Tibial nerve (tissue), 4 donors: ENCODE measurements around the gene TECPR2. TPM values are rescaled to one million over a fixed set of nuclear protein-coding genes. Genes with fewer than 3 reads are reported as not detected.

ENCODE experiments used
- DNase-seq, 2 donors: peaks; one replicate each; pipeline ENCODE4 v3.0.0-alpha.2; 2019; ENCODE audit warnings: low spot score in 2 of 2
- H3K27ac ChIP-seq, 4 donors: fragments of 200-600 bp; sonication (generic) in 3 of 4; one replicate each; pipeline ENCODE4 v1.5.1; 2017 to 2019; ENCODE audit warnings: mild to moderate bottlenecking in 1 of 4
- H3K27me3 ChIP-seq, 2 donors: fragments of 200-600 bp; sonication (generic) in 1 of 2; one replicate each; pipeline versions ENCODE4 v1.5.1 to v1.6.0; 2017 to 2019
- H3K36me3 ChIP-seq, 3 donors: fragments of 200-600 bp; sonication (generic); one replicate each; pipeline ENCODE4 v1.5.1; 2018 to 2019
- H3K4me1 ChIP-seq, 4 donors: fragments of 200-600 bp; sonication (generic) in 3 of 4; one replicate each; pipeline ENCODE4 v1.5.1; 2017 to 2019
- H3K4me3 ChIP-seq, 4 donors: fragments of 200-600 bp; sonication (generic) in 3 of 4; one replicate each; pipeline ENCODE4 v1.5.1; 2017 to 2019; ENCODE audit warnings: mild to moderate bottlenecking in 1 of 4, moderate library complexity in 1 of 4
- H3K9me3 ChIP-seq, 4 donors: fragments of 200-600 bp; sonication (generic) in 3 of 4; one replicate each; pipeline ENCODE4 v1.5.1; 2017 to 2019
- EP300 ChIP-seq, 2 donors: sonication (generic); formaldehyde crosslinking; IDR thresholded peaks; one replicate each; pipeline ENCODE4 v1.6.1; 2017; ENCODE audit warnings: antibody characterized with exemption in 2 of 2, mild to moderate bottlenecking in 1 of 2
- POLR2A ChIP-seq, 2 donors: fragments of 450-650 bp; IDR thresholded peaks; one replicate each; pipeline ENCODE4 v1.6.1; 2017; ENCODE audit warnings: antibody characterized with exemption in 2 of 2, mild to moderate bottlenecking in 2 of 2, moderate library complexity in 2 of 2
- WGBS, 2 donors: methylation state at CpG; one replicate each; pipeline ENCODE4 v1.1.5; 2018; 5-methylcytosine and 5-hydroxymethylcytosine counted together
- total RNA-seq, 4 donors: library from RNA; depleted of rRNA; stranded (reverse); fragments of >200 nt; gene quantifications; one replicate each; pipeline ENCODE4 v1.1.0, GENCODE V29; 2016
- TF ChIP-seq, protein P1 (sequence below), 5 experiments: fragments of 200-600 bp in 3 of 5; fragments of 450-650 bp in 2 of 5; sonication (generic) in 3 of 5; IDR thresholded peaks; one replicate each; pipeline ENCODE4 v1.5.1; 2016 to 2019; ENCODE audit warnings: antibody characterized with exemption in 5 of 5, mild to moderate bottlenecking in 3 of 5, moderate library complexity in 2 of 5

The TECPR2 gene
- total RNA-seq, 4 donors from 2014 or later, result 21.2 to 77.7 (median 32.8) TPM

DNA sequence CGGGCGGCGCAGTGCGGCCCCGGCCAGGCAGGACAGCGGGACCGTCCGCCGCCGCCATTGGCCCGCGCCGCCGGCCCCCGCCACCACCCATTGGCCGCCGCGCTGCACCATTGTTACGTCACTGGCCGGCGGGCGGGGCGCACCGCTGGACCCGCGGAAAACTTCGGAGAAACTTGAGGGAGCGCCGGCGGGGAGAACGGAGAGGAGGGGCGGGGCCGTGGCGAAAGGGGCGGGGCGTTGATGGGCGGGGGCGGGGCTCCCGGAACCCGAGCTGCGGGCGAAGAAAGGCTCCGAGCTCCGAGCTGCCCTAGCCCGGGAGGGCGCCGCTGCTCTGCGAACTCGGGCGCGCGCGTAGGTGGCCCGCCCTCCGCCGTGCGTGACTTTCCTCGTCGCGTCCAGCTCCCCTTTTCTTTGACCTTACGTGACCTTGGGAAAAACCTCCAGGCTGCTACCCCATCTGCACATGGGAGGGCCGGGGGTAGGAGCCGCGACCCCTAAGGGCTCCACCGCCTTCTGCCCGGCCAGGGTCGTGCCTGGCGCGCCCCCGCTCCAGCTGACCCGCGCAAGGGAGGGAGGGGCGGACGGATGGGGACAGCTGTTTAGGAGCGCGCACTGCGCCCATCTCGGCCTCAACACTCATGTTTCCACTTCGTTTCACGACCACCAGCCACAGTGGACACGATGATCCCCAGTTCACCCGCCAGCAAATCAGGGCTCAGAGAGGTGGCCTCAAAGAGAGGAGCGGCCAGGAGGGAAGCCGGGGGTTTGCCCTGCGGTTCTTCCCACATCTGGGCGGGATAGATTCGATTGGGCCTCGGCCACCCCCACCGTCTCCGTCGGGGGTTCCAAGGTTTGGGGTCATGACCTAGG lies 147.2 kb downstream of the TECPR2 start, which contains the start of gene ANKRD9:
ANKRD9 (minus strand) TSS at position 31 of the 870 bp plus-strand sequence. CDS start 1,887 bp downstream, outside the sequence.
- WGBS, 2 donors, result 4 to 5% methylated on average over 53 of the region's 91 CpGs

DNA sequence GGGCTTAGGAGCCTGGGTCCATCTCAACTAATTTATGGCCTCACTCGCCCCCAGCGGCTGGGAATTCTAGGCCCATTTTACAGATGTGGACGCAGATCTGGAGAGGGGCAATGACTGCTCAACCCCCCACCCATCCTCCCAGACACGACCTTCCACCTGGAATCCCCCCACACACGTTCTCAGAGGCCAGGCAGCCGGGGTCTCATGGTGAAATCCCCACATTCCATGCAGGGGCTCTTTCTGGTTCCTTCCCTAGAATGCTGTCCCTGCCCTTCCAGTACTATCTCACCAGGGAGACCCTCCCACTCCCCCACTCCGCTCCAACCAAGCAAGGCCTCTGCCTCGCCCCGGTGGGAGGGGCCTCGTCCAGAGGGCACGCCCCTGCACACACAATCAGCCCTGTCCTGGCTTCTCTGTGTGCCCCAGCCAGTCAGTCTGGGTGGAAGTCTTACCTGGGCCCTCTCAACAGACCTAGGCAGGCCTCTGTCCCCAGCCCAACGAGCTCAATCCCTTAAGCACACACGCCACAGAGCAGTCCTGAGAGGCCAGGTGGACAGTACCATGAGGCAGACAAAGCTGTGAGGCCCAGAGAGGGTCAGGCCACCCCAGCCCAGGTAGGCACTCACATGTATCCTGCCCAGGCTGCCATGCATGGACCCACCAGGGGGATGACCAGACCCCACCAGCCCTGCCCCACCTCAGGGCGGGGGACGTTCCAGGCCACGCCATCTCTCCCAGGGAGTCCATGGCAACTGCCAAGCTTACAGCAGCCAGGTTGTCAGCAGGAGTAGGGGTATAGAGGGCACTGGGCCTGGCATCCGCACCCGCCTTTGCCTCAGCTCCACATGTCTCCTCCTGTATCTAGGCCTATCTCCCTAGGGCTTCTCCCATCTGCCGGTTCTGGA lies 148.1 kb downstream of the TECPR2 start:
- WGBS, 2 donors, result 53 to 61% methylated on average over 11 to 19 of the region's 19 CpGs
- Histone ChIP-seq H3K4me1 (peaks cover 0 to 29% (median 8%) of the 10 kb centered on the region in 4 donors), H3K36me3 (peaks cover 0 to 18% (median 0%) of the 10 kb centered on the region in 3 donors), H3K9me3 (no peaks in the 10 kb centered on the region), H3K4me3 (peak overlapping the region in 3 of 4 donors; percentile 68 to 79 (median 76)), H3K27ac (peak overlapping the region in 3 of 4 donors; percentile 79 to 89 (median 81)), H3K27me3 (no peaks in the 10 kb centered on the region)
- TF ChIP-seq EP300 (IDR thresholded peaks at IDR 0.05) (no peak), POLR2A (IDR thresholded peaks at IDR 0.05) (no peak)
- TF ChIP-seq, protein P1, sequence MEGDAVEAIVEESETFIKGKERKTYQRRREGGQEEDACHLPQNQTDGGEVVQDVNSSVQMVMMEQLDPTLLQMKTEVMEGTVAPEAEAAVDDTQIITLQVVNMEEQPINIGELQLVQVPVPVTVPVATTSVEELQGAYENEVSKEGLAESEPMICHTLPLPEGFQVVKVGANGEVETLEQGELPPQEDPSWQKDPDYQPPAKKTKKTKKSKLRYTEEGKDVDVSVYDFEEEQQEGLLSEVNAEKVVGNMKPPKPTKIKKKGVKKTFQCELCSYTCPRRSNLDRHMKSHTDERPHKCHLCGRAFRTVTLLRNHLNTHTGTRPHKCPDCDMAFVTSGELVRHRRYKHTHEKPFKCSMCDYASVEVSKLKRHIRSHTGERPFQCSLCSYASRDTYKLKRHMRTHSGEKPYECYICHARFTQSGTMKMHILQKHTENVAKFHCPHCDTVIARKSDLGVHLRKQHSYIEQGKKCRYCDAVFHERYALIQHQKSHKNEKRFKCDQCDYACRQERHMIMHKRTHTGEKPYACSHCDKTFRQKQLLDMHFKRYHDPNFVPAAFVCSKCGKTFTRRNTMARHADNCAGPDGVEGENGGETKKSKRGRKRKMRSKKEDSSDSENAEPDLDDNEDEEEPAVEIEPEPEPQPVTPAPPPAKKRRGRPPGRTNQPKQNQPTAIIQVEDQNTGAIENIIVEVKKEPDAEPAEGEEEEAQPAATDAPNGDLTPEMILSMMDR (IDR thresholded peaks at IDR 0.05), result no peak
- DNase-seq, result no peak

More for the DNA sequence above, 147.2 kb downstream of the TECPR2 start, which contains the start of gene ANKRD9:
- peak; percentile 92 to 93 for DNase-seq
- Histone ChIP-seq H3K27ac (peak within 1 kb of the TSS; percentile 76 to 89 (median 86)), H3K9me3 (no peaks in the 10 kb centered on the region), H3K4me1 (peaks cover 0 to 29% (median 8%) of the 10 kb centered on the region in 4 donors), H3K27me3 (no peaks in the 10 kb centered on the region), H3K4me3 (peak within 1 kb of the TSS; percentile 38 to 79 (median 72)), H3K36me3 (peaks cover 0 to 18% (median 0%) of the 10 kb centered on the region in 3 donors)
- TF ChIP-seq EP300 (IDR thresholded peaks at IDR 0.05) (peak in 1 of 2 donors; percentile 65), POLR2A (IDR thresholded peaks at IDR 0.05) (peak in 1 of 2 donors; percentile 40)
- TF ChIP-seq, protein P1 (IDR thresholded peaks at IDR 0.05), result no peak

DNA sequence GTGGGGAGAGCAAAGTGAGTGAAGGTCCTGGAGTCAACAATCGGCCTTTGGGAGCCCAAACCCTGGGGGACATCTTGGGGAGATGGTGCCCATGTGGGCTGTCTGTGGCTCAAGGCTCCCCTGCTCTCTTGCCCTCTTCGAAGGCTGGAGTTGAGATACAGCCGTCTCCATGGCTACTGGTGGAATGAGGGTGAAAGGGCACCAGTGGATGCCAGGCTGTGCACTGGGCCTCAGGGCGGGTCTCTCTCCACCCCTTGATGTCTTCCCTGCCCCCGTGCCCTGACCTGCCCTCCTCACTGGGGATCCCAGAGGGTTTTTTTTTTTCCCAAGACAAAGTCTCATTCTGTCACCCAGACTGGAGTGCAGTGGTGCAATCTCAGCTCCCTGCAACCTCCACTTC lies 148.8 kb downstream of the TECPR2 start:
- Histone ChIP-seq H3K27ac (peak overlapping the region in 1 of 4 donors; percentile 79), H3K36me3 (peaks cover 0 to 15% (median 0%) of the 10 kb centered on the region in 3 donors), H3K9me3 (no peaks in the 10 kb centered on the region), H3K27me3 (no peaks in the 10 kb centered on the region), H3K4me3 (no peak overlapping the region), H3K4me1 (peaks cover 2 to 34% (median 8%) of the 10 kb centered on the region in 4 donors)
- DNase-seq, result no peak
- 74 to 75% methylated on average over 5 of the region's 5 CpGs for WGBS, 2 donors
- TF ChIP-seq, protein P1 (IDR thresholded peaks at IDR 0.05), result no peak
- no peak for TF ChIP-seq EP300 (IDR thresholded peaks at IDR 0.05)

DNA sequence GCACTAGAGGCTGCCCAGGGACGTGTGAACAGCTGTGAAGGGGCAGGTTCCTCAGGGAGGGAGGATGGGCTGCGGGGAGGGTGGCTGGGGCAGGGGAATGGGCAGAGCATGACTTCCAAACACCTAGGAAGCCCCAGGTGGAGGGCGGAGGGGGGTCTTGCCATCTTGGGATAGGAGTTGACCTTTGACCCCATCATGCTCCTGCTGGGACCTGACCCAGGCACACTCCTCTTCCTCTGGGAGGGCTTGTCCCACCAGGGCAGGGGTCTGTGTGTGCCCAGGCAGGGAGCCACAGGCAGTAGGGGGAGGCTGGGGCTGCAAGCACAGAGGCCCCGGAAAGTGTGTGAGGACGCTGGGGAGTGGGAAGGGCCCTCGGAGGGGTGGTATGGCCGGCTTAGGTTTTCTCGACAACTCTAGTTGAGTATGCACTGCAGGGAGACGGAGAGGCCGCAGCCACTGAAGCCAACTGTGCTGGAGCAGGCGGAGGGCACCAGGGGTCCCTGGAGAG lies 150.1 kb downstream of the TECPR2 start:
- 88 to 89% methylated on average over 11 of the region's 11 CpGs for WGBS, 2 donors
- Histone ChIP-seq H3K27ac (no peak overlapping the region), H3K27me3 (no peaks in the 10 kb centered on the region), H3K4me3 (no peak overlapping the region), H3K4me1 (peaks cover 3 to 35% (median 11%) of the 10 kb centered on the region in 4 donors), H3K36me3 (peaks cover 0 to 2% (median 0%) of the 10 kb centered on the region in 3 donors), H3K9me3 (no peaks in the 10 kb centered on the region)
- TF ChIP-seq EP300 (IDR thresholded peaks at IDR 0.05) (no peak), POLR2A (IDR thresholded peaks at IDR 0.05) (no peak)
- TF ChIP-seq, protein P1 (IDR thresholded peaks at IDR 0.05), result no peak
- no peak for DNase-seq
